Osteoblast (primary cell): ENCODE data around the gene MAP3K5. TPM values are rescaled to one million over a fixed set of nuclear protein-coding genes. Genes with fewer than 3 reads are reported as not detected.

Experiments used
- DNase-seq: peaks from one replicate; pipeline ENCODE4 v3.0.0; 2011; ENCODE audit warnings: low spot score, mixed read lengths; ENCODE audit not compliant: insufficient read length; ENCODE audit errors: missing footprints
- H2AFZ ChIP-seq: 2 replicates; pipeline ENCODE4 v1.6.0; 2011; ENCODE audit warnings: mild to moderate bottlenecking, low read length
- H3K27ac ChIP-seq: 2 replicates; pipeline ENCODE4 v1.5.1; 2011; ENCODE audit warnings: mild to moderate bottlenecking, low read depth, low read length, moderate library complexity
- H3K27me3 ChIP-seq: 2 replicates; pipeline ENCODE4 v1.6.0; 2012; ENCODE audit warnings: mild to moderate bottlenecking, control low read depth, inconsistent platforms, low read length, moderate library complexity; ENCODE audit not compliant: insufficient read depth
- H3K36me3 ChIP-seq: 2 replicates; pipeline ENCODE4 v1.5.1; 2011; ENCODE audit warnings: mild to moderate bottlenecking, low read length, control low read depth, moderate library complexity; ENCODE audit not compliant: insufficient read depth
- H3K4me1 ChIP-seq: 2 replicates; pipeline ENCODE4 v1.5.1; 2011; ENCODE audit warnings: mild to moderate bottlenecking, low read length, control low read depth, moderate library complexity; ENCODE audit not compliant: insufficient read depth
- H3K4me2 ChIP-seq: 2 replicates; pipeline ENCODE4 v1.6.0; 2011; ENCODE audit warnings: mild to moderate bottlenecking, low read length; ENCODE audit not compliant: insufficient read depth
- H3K4me3 ChIP-seq: fragments of 200-600 bp; sonication (generic); 3 replicates; pipeline ENCODE4 v1.5.1; 2012; ENCODE audit warnings: mild to moderate bottlenecking, low read length, inconsistent platforms; ENCODE audit not compliant: insufficient read depth
- H3K79me2 ChIP-seq: 2 replicates; pipeline ENCODE4 v1.6.0; 2012; ENCODE audit warnings: mild to moderate bottlenecking, low read length, control low read depth, inconsistent platforms; ENCODE audit not compliant: insufficient read depth
- H3K9me3 ChIP-seq: 2 replicates; pipeline ENCODE4 v1.5.1; 2011; ENCODE audit warnings: low read depth, low read length, control low read depth
- H4K20me1 ChIP-seq: 2 replicates; pipeline ENCODE4 v1.6.0; 2012; ENCODE audit warnings: mild to moderate bottlenecking, low read length, control low read depth; ENCODE audit not compliant: insufficient read depth
- CTCF ChIP-seq: IDR thresholded peaks from 2 replicates; pipeline ENCODE4 v1.5.1; 2011; ENCODE audit warnings: mild to moderate bottlenecking, low read depth, low read length, moderate library complexity; ENCODE audit errors: extremely low read depth
- total RNA-seq: library from RNA; depleted of rRNA; stranded (reverse); fragments of >200 nt; gene quantifications from 2 replicates; pipeline ENCODE4 v1.2.3, GENCODE V29; 2012

MAP3K5 gene
- total RNA-seq, 1 donor = 8.3 TPM

GRCh38 chr6:136788069-136788902 lies 4.0 kb downstream of the MAP3K5 start:
- Histone ChIP-seq H3K9me3 (no peaks in the 10 kb centered on the region), H3K4me3 (no peak overlapping the region), H3K79me2 (peaks cover 82% of the 10 kb centered on the region), H3K27ac (peak overlapping the region; percentile 70), H3K4me1 (peaks cover 24% of the 10 kb centered on the region), H3K36me3 (no peaks in the 10 kb centered on the region), H2AFZ (no peak overlapping the region), H4K20me1 (no peaks in the 10 kb centered on the region), H3K4me2 (peak overlapping the region; percentile 57), H3K27me3 (no peaks in the 10 kb centered on the region)
- peak; percentile 59 for DNase-seq
- TF ChIP-seq CTCF = no peak

DNA sequence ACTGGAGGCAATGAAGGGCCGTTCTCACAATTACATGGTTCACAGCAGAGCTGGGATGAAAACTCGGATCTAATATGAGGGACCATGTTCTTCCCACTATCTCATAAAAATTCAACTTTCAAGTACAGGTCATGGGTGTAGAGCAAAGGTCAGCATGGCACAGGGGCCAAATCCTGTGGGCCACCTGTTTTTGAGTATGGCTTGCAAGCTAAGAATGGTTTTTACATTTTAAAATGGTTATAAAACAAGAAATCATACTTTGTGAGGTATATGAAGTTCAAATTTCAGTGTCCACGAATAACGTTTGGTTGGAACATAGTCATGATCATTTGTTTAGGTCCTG lies 4.6 kb downstream of the MAP3K5 start:
- no peak overlapping the region for H2AFZ ChIP-seq
- H3K4me3 ChIP-seq = no peak overlapping the region
- peaks cover 79% of the 10 kb centered on the region for H3K79me2 ChIP-seq
- no peak for DNase-seq
- H3K27ac ChIP-seq = peak overlapping the region; percentile 70
- no peaks in the 10 kb centered on the region for H3K9me3 ChIP-seq
- TF ChIP-seq CTCF = no peak
- H3K27me3 ChIP-seq = no peaks in the 10 kb centered on the region
- H3K4me2 ChIP-seq = peak overlapping the region; percentile 57
- H3K36me3 ChIP-seq = no peaks in the 10 kb centered on the region
- peaks cover 20% of the 10 kb centered on the region for H3K4me1 ChIP-seq
- H4K20me1 ChIP-seq = no peaks in the 10 kb centered on the region

DNA sequence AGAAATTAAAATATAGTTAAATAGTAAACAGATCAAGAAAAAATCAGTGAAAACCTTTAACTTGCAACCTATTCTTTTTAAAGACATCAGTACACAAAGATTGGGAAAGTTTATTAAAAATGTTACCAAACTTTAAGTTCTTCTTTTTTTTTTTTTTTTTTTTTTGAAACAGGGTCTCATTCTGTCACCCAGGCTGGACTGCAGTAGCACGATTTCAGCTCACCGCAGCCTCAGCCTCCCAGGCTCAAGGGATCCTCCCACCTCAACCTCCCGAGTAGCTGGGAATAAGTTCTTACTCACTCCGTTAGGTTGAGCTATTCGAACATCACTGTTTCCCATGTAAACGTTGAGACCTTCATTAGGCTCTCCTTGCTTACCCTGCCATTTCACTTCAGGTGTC lies 5.6 kb downstream of the MAP3K5 start:
- DNase-seq = no peak
- Histone ChIP-seq H2AFZ (no peak overlapping the region), H3K36me3 (no peaks in the 10 kb centered on the region), H3K4me3 (no peak overlapping the region), H3K79me2 (peaks cover 75% of the 10 kb centered on the region), H3K4me2 (no peak overlapping the region), H3K9me3 (no peaks in the 10 kb centered on the region), H4K20me1 (no peaks in the 10 kb centered on the region), H3K27ac (no peak overlapping the region), H3K4me1 (peaks cover 28% of the 10 kb centered on the region), H3K27me3 (no peaks in the 10 kb centered on the region)
- TF ChIP-seq CTCF = no peak

DNA sequence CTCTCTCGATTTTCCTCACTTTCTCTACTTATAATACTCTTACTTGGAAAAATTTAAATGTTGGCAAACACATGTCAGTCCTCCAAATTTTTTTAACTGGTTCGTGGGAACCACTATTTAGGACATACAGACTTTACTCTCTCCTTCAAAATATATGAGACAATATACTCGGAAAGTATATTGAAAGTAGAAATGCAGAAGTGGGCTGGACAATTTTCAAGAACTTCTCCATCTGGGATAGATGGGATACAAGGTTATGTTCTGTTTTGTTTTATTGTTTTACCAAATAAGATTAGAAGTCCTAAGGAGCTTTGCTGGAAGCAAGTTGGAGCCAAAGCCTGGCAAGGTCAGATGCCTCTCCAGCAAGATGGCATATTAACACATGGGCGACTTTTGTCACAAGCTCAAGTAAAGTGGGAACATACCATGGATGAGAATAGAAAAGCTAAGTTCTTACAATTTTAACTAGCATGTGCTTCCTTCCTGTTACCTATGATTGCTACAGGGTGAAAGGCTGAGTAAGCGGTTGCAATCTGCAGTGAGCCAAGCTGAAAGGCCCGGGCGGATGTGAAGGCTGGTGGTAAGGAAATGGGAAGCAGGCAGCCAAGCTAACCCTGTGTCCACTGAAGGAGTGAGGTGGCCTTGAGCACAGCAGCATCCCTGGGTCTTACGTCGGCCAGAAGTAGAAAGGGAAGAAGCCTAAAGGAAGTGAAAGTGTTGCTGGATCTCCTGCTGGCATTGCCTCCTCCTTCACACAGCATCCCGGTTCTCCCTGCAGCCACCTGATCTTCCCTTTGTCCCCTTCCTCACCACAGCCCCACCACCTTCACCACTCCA lies 7.1 kb downstream of the MAP3K5 start:
- Histone ChIP-seq H2AFZ (no peak overlapping the region), H3K27ac (no peak overlapping the region), H3K36me3 (no peaks in the 10 kb centered on the region), H3K9me3 (no peaks in the 10 kb centered on the region), H3K4me3 (no peak overlapping the region), H3K4me1 (peaks cover 25% of the 10 kb centered on the region), H3K79me2 (peaks cover 68% of the 10 kb centered on the region), H4K20me1 (no peaks in the 10 kb centered on the region), H3K4me2 (no peak overlapping the region), H3K27me3 (no peaks in the 10 kb centered on the region)
- DNase-seq = no peak
- TF ChIP-seq CTCF = no peak
